ENCODE results near the gene SC5D.

Gene SC5D

GRCh38 chr11:121293288-121293594 lies 670 bp downstream of the SC5D start:
- DNase-seq: no peak

GRCh38 chr11:121295246-121296029 lies 2.9 kb downstream of the SC5D start:
- DNase-seq: no peak

- DNase-seq: no peak
Measured at GRCh38 chr11:121297872-121298271, 5.3 kb downstream of the SC5D start.

- no peak for DNase-seq
Measured at GRCh38 chr11:121298774-121299173, 6.2 kb downstream of the SC5D start.

GRCh38 chr11:121299417-121299816 lies 6.8 kb downstream of the SC5D start:
- DNase-seq: no peak

GRCh38 chr11:121300313-121300971 lies 7.9 kb downstream of the SC5D start:
- peak; percentile 53 for DNase-seq

- DNase-seq: no peak
Measured at GRCh38 chr11:121300972-121301699, 8.6 kb downstream of the SC5D start.

GRCh38 chr11:121304759-121305158 lies 12.2 kb downstream of the SC5D start:
- no peak for DNase-seq

GRCh38 chr11:121308816-121309215 lies 16.2 kb downstream of the SC5D start:
- DNase-seq: no peak

GRCh38 chr11:121309688-121310087 lies 17.1 kb downstream of the SC5D start:
- DNase-seq: no peak

- no peak for DNase-seq
Measured at GRCh38 chr11:121310908-121311307, 18.3 kb downstream of the SC5D start.

- DNase-seq: no peak
Measured at GRCh38 chr11:121311373-121311772, 18.8 kb downstream of the SC5D start.

GRCh38 chr11:121312483-121312882 lies 19.9 kb downstream of the SC5D start:
- DNase-seq: no peak

- peak; percentile 40 for DNase-seq
Measured at GRCh38 chr11:121318848-121319834, 26.6 kb downstream of the SC5D start.

- DNase-seq: peak; percentile 12
Measured at GRCh38 chr11:121321614-121322243, 29.2 kb downstream of the SC5D start.

- no peak for DNase-seq
Measured at GRCh38 chr11:121323046-121323607, 30.6 kb downstream of the SC5D start.

GRCh38 chr11:121326230-121326629 lies 33.7 kb downstream of the SC5D start:
- DNase-seq: no peak

- no peak for DNase-seq
Measured at GRCh38 chr11:121327553-121327952, 35.0 kb downstream of the SC5D start.

GRCh38 chr11:121328176-121328966 lies 35.8 kb downstream of the SC5D start:
- no peak for DNase-seq

- no peak for DNase-seq
Measured at GRCh38 chr11:121328967-121329679, 36.6 kb downstream of the SC5D start.

All from NCI-H1436 (cell line).